HEK293 (cell line): Measurements from ENCODE around the gene PDPR.
"Not testable (repeated sequence)": the region's sequence is repeated elsewhere in the genome, so short reads cannot be mapped to it uniquely, and the experiment has no call there.

ENCODE experiments used
- PBX3 ChIP-seq: sonication (generic); formaldehyde crosslinking; IDR thresholded peaks from 2 replicates; pipeline ENCODE4 v1.8.1; 2022; ENCODE audit warnings: mild to moderate bottlenecking, moderate library complexity, missing genetic modification reagents
- PRDM1 ChIP-seq: fragments of 450-650 bp; formaldehyde crosslinking; IDR thresholded peaks from 2 replicates; pipeline ENCODE4; 2016; ENCODE audit warnings: missing biosample characterization, missing genetic modification characterization
- ZEB2 ChIP-seq: fragments of 450-650 bp; formaldehyde crosslinking; IDR thresholded peaks from 2 replicates; pipeline ENCODE4 v1.5.1; 2016; ENCODE audit warnings: missing biosample characterization, missing genetic modification characterization
- ZNF133 ChIP-seq: fragments of 450-650 bp; formaldehyde crosslinking; IDR thresholded peaks from 2 replicates; pipeline ENCODE4 v1.5.1; 2016; ENCODE audit warnings: missing biosample characterization, missing genetic modification characterization
- ZNF561 ChIP-seq: fragments of 450-650 bp; IDR thresholded peaks from 2 replicates; pipeline ENCODE4 v1.5.1; 2018; ENCODE audit warnings: missing biosample characterization, missing genetic modification characterization, borderline replicate concordance
- ZNF747 ChIP-seq: fragments of 450-650 bp; formaldehyde crosslinking; IDR thresholded peaks from 2 replicates; pipeline ENCODE4 v1.5.1; 2016; ENCODE audit warnings: missing biosample characterization, missing genetic modification characterization
- ZSCAN5A ChIP-seq: fragments of 450-650 bp; formaldehyde crosslinking; IDR thresholded peaks from 2 replicates; pipeline ENCODE4 v1.5.1; 2016; ENCODE audit warnings: missing biosample characterization, missing genetic modification characterization
- TF ChIP-seq, protein P1 (sequence below): fragments of 450-650 bp; formaldehyde crosslinking; IDR thresholded peaks from 2 replicates; pipeline ENCODE4 v1.5.1; 2016; ENCODE audit warnings: missing biosample characterization, missing genetic modification characterization
- TF ChIP-seq, protein P2 (sequence below): fragments of 450-650 bp; formaldehyde crosslinking; IDR thresholded peaks from 2 replicates; pipeline ENCODE4 v1.5.1; 2016; ENCODE audit warnings: missing biosample characterization, missing genetic modification characterization
- TF ChIP-seq, protein P3 (sequence below): fragments of 450-650 bp; formaldehyde crosslinking; IDR thresholded peaks from 2 replicates; pipeline ENCODE4 v1.5.1; 2016; ENCODE audit warnings: missing biosample characterization, missing genetic modification characterization, low read depth

- TF ChIP-seq PRDM1 (tag by site-specific recombination); ZNF133 (tag by site-specific recombination); PBX3 (CRISPR knock-in tag); ZSCAN5A (tag by site-specific recombination); ZNF561 (tag by site-specific recombination); ZEB2 (tag by site-specific recombination); ZNF747: not testable (repeated sequence)
- TF ChIP-seq, protein P1, sequence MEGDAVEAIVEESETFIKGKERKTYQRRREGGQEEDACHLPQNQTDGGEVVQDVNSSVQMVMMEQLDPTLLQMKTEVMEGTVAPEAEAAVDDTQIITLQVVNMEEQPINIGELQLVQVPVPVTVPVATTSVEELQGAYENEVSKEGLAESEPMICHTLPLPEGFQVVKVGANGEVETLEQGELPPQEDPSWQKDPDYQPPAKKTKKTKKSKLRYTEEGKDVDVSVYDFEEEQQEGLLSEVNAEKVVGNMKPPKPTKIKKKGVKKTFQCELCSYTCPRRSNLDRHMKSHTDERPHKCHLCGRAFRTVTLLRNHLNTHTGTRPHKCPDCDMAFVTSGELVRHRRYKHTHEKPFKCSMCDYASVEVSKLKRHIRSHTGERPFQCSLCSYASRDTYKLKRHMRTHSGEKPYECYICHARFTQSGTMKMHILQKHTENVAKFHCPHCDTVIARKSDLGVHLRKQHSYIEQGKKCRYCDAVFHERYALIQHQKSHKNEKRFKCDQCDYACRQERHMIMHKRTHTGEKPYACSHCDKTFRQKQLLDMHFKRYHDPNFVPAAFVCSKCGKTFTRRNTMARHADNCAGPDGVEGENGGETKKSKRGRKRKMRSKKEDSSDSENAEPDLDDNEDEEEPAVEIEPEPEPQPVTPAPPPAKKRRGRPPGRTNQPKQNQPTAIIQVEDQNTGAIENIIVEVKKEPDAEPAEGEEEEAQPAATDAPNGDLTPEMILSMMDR (tag by site-specific recombination), result not testable (repeated sequence)
- TF ChIP-seq, protein P2, sequence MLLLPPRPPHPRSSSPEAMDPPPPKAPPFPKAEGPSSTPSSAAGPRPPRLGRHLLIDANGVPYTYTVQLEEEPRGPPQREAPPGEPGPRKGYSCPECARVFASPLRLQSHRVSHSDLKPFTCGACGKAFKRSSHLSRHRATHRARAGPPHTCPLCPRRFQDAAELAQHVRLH, result not testable (repeated sequence)
- TF ChIP-seq, protein P3, sequence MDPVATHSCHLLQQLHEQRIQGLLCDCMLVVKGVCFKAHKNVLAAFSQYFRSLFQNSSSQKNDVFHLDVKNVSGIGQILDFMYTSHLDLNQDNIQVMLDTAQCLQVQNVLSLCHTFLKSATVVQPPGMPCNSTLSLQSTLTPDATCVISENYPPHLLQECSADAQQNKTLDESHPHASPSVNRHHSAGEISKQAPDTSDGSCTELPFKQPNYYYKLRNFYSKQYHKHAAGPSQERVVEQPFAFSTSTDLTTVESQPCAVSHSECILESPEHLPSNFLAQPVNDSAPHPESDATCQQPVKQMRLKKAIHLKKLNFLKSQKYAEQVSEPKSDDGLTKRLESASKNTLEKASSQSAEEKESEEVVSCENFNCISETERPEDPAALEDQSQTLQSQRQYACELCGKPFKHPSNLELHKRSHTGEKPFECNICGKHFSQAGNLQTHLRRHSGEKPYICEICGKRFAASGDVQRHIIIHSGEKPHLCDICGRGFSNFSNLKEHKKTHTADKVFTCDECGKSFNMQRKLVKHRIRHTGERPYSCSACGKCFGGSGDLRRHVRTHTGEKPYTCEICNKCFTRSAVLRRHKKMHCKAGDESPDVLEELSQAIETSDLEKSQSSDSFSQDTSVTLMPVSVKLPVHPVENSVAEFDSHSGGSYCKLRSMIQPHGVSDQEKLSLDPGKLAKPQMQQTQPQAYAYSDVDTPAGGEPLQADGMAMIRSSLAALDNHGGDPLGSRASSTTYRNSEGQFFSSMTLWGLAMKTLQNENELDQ, result not testable (repeated sequence)
Observed at GRCh38 chr16:70088877-70089276, 25.3 kb upstream of the PDPR start.
